ENCODE measurements around the gene C1S. TPM values are rescaled to one million over a fixed set of nuclear protein-coding genes. Genes with fewer than 3 reads are reported as not detected.

C1S gene
- total and polyA plus RNA-seq, 2 donors (not counting 1 experiment from before 2014, with no cell fraction given) = 0.21 to 0.64 TPM

- Histone ChIP-seq H3K79me2 (ENCODE audit: control insufficient read depth, insufficient read depth, low read length) (no peaks in the 10 kb centered on the region), H3K27me3 (replicated peaks in 1 of 4; ENCODE audit: control extremely low read depth in 1 of 4, control insufficient read depth in 3 of 4, insufficient read depth in 4 of 4, low read length in 3 of 4) (no peaks in the 10 kb centered on the region), H3K36me3 (replicated peaks in 1 of 2; ENCODE audit: control extremely low read depth in 1 of 2, control insufficient read depth in 1 of 2, extremely low read depth in 1 of 2, insufficient read depth in 2 of 2, low read length in 1 of 2) (peaks cover 0 to 20% of the 10 kb centered on the region in 2 experiments), H2AFZ (ENCODE audit: insufficient read depth, low read depth, low read length, poor library complexity, severe bottlenecking) (no peak overlapping the region), H3K9ac (ENCODE audit: low read length) (no peak overlapping the region), H3K4me1 (ENCODE audit: control insufficient read depth in 2 of 2, insufficient read depth in 2 of 2, low read length in 2 of 2) (no peaks in the 10 kb centered on the region), H4K20me1 (ENCODE audit: control insufficient read depth, insufficient read depth, low read length, poor library complexity, severe bottlenecking) (no peaks in the 10 kb centered on the region), H3K27ac (ENCODE audit: low read length in 2 of 2) (no peak overlapping the region), H3K9me3 (ENCODE audit: control extremely low read depth in 1 of 3, control insufficient read depth in 2 of 3, insufficient read depth in 1 of 3, low read length in 2 of 3) (no peaks in the 10 kb centered on the region), H3K4me3 (ENCODE audit: control extremely low read depth in 1 of 5, extremely low read depth in 1 of 5, insufficient read depth in 1 of 5, low read depth in 2 of 5, low read length in 4 of 5) (no peak overlapping the region), H3K4me2 (replicated peaks; ENCODE audit: low read depth, low read length, poor library complexity, severe bottlenecking) (no peak overlapping the region)
- TF ChIP-seq EZH2 (IDR thresholded peaks at IDR 0.05; ENCODE audit: borderline replicate concordance, insufficient read depth, low read depth, low read length, poor library complexity, severe bottlenecking) (no peak), CTCF (IDR thresholded peaks at IDR 0.05) (no peak)
- Mint-ChIP-seq H3K4me3 (no peak overlapping the region), H3K27ac (no peak overlapping the region), H3K9me3 (ENCODE audit: insufficient read depth) (no peaks in the 10 kb centered on the region), H3K4me1 (no peaks in the 10 kb centered on the region), H3K27me3 (no peaks in the 10 kb centered on the region)
- WGBS (ENCODE audit: insufficient coverage) = 99% methylated on average over 5 of the region's 5 CpGs
- POLR2A ChIA-PET = no interaction called here
- CTCF ChIA-PET = interaction anchor here (0.9 kb wide), 1 partner anchor 145 kb away, joined by 3 read pairs; no protein-coding TSS in a partner anchor
- intact Hi-C loops (cut with micrococcal nuclease) = no loop called here
- ATAC-seq (ENCODE audit: low read depth) (no peak), DNase-seq (no peak)
These were observed 59.6 kb downstream of the C1S start for GRCh38 chr12:7120166-7120565.

Small RNAs within 50 kb of the gene (small RNA-seq; reads per million reads assigned to genes)
- gene AC006512.1 (ENCODE audit: insufficient read length, low read depth, low replicate concordance) (not detected), gene RNU6-485P (ENCODE audit: insufficient read length, low read depth, low replicate concordance) (not detected)

Other genes starting within 250 kb of the C1S start
- gene GPR162, start 238.9 kb upstream of the C1S start, total RNA-seq = not detected in 2 replicates
- gene GPR162, start 238.9 kb upstream of the C1S start, polyA plus RNA-seq = 0.50 and 0.54 TPM in 2 replicates
- 0.22 TPM in 1 of 2 replicates, not detected in the other for gene P3H3, start 232.3 kb upstream of the C1S start, total RNA-seq
- 0.09 and 0.85 TPM in 2 replicates for gene P3H3, start 232.3 kb upstream of the C1S start, polyA plus RNA-seq
- 0.27 and 0.49 TPM in 2 replicates for gene GNB3, start 219.8 kb upstream of the C1S start, total RNA-seq
- gene GNB3, start 219.8 kb upstream of the C1S start, polyA plus RNA-seq = 0.27 and 0.71 TPM in 2 replicates
- gene CDCA3, start 209.4 kb upstream of the C1S start, total RNA-seq = 1.6 and 1.8 TPM in 2 replicates
- gene CDCA3, start 209.4 kb upstream of the C1S start, polyA plus RNA-seq = 2.0 and 2.3 TPM in 2 replicates
- 56.8 and 59.7 TPM in 2 replicates for gene USP5, start 208.6 kb upstream of the C1S start, total RNA-seq
- gene USP5, start 208.6 kb upstream of the C1S start, polyA plus RNA-seq = 35.1 and 35.5 TPM in 2 replicates
- 178 and 181 TPM in 2 replicates for gene TPI1, start 193.2 kb upstream of the C1S start, total RNA-seq
- gene TPI1, start 193.2 kb upstream of the C1S start, polyA plus RNA-seq = 107 and 187 TPM in 2 replicates
- 13.5 and 16.0 TPM in 2 replicates for gene SPSB2, start 187.4 kb upstream of the C1S start, total RNA-seq
- gene SPSB2, start 187.4 kb upstream of the C1S start, polyA plus RNA-seq = 6.4 and 9.4 TPM in 2 replicates
- 14.4 and 15.5 TPM in 2 replicates for gene LRRC23, start 155.9 kb upstream of the C1S start, total RNA-seq
- gene LRRC23, start 155.9 kb upstream of the C1S start, polyA plus RNA-seq = 5.3 and 7.0 TPM in 2 replicates
- gene ENO2, start 146.1 kb upstream of the C1S start, total RNA-seq = 55.3 and 59.7 TPM in 2 replicates
- gene ENO2, start 146.1 kb upstream of the C1S start, polyA plus RNA-seq = 32.9 and 42.5 TPM in 2 replicates
- 49.5 and 50.8 TPM in 2 replicates for gene ATN1, start 132.8 kb upstream of the C1S start, total RNA-seq
- 21.0 and 22.2 TPM in 2 replicates for gene ATN1, start 132.8 kb upstream of the C1S start, polyA plus RNA-seq
- gene RNU7-1, start 116.9 kb upstream of the C1S start, total RNA-seq = not detected in 2 replicates
- gene RNU7-1, start 116.9 kb upstream of the C1S start, polyA plus RNA-seq = not detected in 2 replicates
- 90.9 and 95.0 TPM in 2 replicates for gene C12orf57, start 116.7 kb upstream of the C1S start, total RNA-seq
- 430 and 460 TPM in 2 replicates for gene C12orf57, start 116.7 kb upstream of the C1S start, polyA plus RNA-seq
- 311 and 312 TPM in 2 replicates for gene PTPN6, start 109.4 kb upstream of the C1S start, total RNA-seq
- 674 and 874 TPM in 2 replicates for gene PTPN6, start 109.4 kb upstream of the C1S start, polyA plus RNA-seq
- 158 and 171 TPM in 2 replicates for gene PHB2, start 90.1 kb upstream of the C1S start, total RNA-seq
- 199 and 269 TPM in 2 replicates for gene PHB2, start 90.1 kb upstream of the C1S start, polyA plus RNA-seq
- gene EMG1, start 89.8 kb upstream of the C1S start, total RNA-seq = 65.1 and 67.0 TPM in 2 replicates
- gene EMG1, start 89.8 kb upstream of the C1S start, polyA plus RNA-seq = 16.5 and 25.5 TPM in 2 replicates
- gene LPCAT3, start 42.2 kb upstream of the C1S start, total RNA-seq = 26.2 and 26.3 TPM in 2 replicates
- 14.7 and 17.6 TPM in 2 replicates for gene LPCAT3, start 42.2 kb upstream of the C1S start, polyA plus RNA-seq
- gene C1R, start 31.7 kb downstream of the C1S start, total RNA-seq = 1.2 and 2.0 TPM in 2 replicates
- gene C1R, start 31.7 kb downstream of the C1S start, polyA plus RNA-seq = 1.5 and 3.1 TPM in 2 replicates
- gene C1RL, start 48.5 kb downstream of the C1S start, total RNA-seq = 24.9 and 28.9 TPM in 2 replicates
- gene C1RL, start 48.5 kb downstream of the C1S start, polyA plus RNA-seq = 13.5 and 14.3 TPM in 2 replicates
- gene RBP5, start 68.2 kb downstream of the C1S start, total RNA-seq = 0.63 and 1.1 TPM in 2 replicates
- gene RBP5, start 68.2 kb downstream of the C1S start, polyA plus RNA-seq = 0.74 TPM in 1 of 2 replicates, not detected in the other
- 36.5 and 41.2 TPM in 2 replicates for gene CLSTN3, start 69.7 kb downstream of the C1S start, total RNA-seq
- 23.1 and 31.7 TPM in 2 replicates for gene CLSTN3, start 69.7 kb downstream of the C1S start, polyA plus RNA-seq
- gene PEX5, start 129.0 kb downstream of the C1S start, total RNA-seq = 32.5 and 35.0 TPM in 2 replicates
- gene PEX5, start 129.0 kb downstream of the C1S start, polyA plus RNA-seq = 11.4 and 14.7 TPM in 2 replicates
- gene ACSM4, start 243.4 kb downstream of the C1S start, total RNA-seq = not detected in 2 replicates
- gene ACSM4, start 243.4 kb downstream of the C1S start, polyA plus RNA-seq = not detected in 2 replicates